ENCODE results near the gene ZSWIM5. TPM values are rescaled to one million over a fixed set of nuclear protein-coding genes. Genes with fewer than 3 reads are reported as not detected.

Gene ZSWIM5
- total and polyA plus RNA-seq, 9 of the 15 experiments (the other 6 are each of a cell fraction or from before 2014, with no cell fraction given): under 0.01 to 0.07 (median 0.03) TPM; not detected in 3

GRCh38 chr1:45038661-45039364, 167.6 kb downstream of the ZSWIM5 start (continued):
- TF ChIP-seq RERE (CRISPR knock-in tag; IDR thresholded peaks at IDR 0.05; ENCODE audit: borderline replicate concordance) (0 out of 2 replicates have a peak, but pooled peaks have one; percentile 15), ZNF639 (CRISPR knock-in tag; conservative IDR thresholded peaks at IDR 0.05 in 1 of 2, IDR thresholded peaks at IDR 0.05 in 1 of 2) (peak in 1 of 2 experiments; percentile 80; a peak in 2 of 4 replicates), ZNF133 (CRISPR knock-in tag; IDR thresholded peaks at IDR 0.05) (no peak), ZNF239 (CRISPR knock-in tag; IDR thresholded peaks at IDR 0.05) (peak; percentile 44), PBX2 (CRISPR knock-in tag; IDR thresholded peaks at IDR 0.05; ENCODE audit: low read depth) (no peak), PBX2 (tag; conservative IDR thresholded peaks at IDR 0.05; ENCODE audit: low read depth) (peak; percentile 90), PHB2 (IDR thresholded peaks at IDR 0.05; ENCODE audit: low read depth) (peak; percentile 68; the same call in 1 of the 2 replicates), RAD51 (IDR thresholded peaks at IDR 0.05; ENCODE audit: borderline replicate concordance, low read depth) (peak; percentile 98), MTA2 (IDR thresholded peaks at IDR 0.05; ENCODE audit: low read depth) (peak; percentile 95), VEZF1 (CRISPR knock-in tag; IDR thresholded peaks at IDR 0.05) (peak; percentile 40; the same call in 1 of the 2 replicates), SP1 (CRISPR knock-in tag; IDR thresholded peaks at IDR 0.05) (no peak), TFE3 (CRISPR knock-in tag; IDR thresholded peaks at IDR 0.05) (peak; percentile 99), ZNF41 (CRISPR knock-in tag; conservative IDR thresholded peaks at IDR 0.05) (no peak), ZC3H8 (IDR thresholded peaks at IDR 0.05) (no peak)
